Measurements from ENCODE around the gene CEP57L1.

GRCh38 chr6:109124219-109124618 lies 28.9 kb downstream of the CEP57L1 start:
- TF ChIP-seq EZH2 (IDR thresholded peaks at IDR 0.05; ENCODE audit: insufficient read depth, poor library complexity, severe bottlenecking) (no peak), EZH2phosphoT487 (IDR thresholded peaks at IDR 0.05; ENCODE audit: insufficient read depth, low read depth) (no peak)
